ENCODE data around the gene ZCCHC7.

ZCCHC7 gene

GRCh38 chr9:37094751-37095150 lies 25.6 kb upstream of the ZCCHC7 start:
- no peak for TF ChIP-seq CTCF (conservative IDR thresholded peaks at IDR 0.05; ENCODE audit: control insufficient read depth, insufficient read depth, low read depth, low read length)
- no peak overlapping the region for H3K4me3 ChIP-seq (ENCODE audit: control insufficient read depth, low read depth, low read length)
- no peak for DNase-seq (ENCODE audit: low read depth)

DNA sequence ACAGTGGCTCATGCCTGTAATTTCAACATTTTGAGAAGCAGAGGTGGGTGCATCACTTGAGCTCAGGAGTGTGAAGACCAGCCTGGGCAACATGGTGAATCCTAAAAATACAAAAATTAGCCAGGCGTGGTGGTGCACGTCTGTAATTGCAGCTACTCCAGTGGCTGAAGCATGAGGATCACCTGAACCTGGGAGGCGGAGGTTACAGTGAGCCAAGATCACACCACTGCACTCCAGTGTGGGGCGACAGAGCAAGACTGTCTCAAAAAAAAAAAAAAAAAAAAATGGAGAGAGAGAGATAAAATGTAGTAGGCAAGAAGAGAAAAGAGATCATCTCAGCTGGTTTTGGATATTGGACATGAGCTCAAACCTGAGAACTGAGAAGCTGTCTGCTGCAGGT lies 23.7 kb upstream of the ZCCHC7 start:
- DNase-seq (ENCODE audit: low read depth) = no peak
- no peak for TF ChIP-seq CTCF (conservative IDR thresholded peaks at IDR 0.05; ENCODE audit: control insufficient read depth, insufficient read depth, low read depth, low read length)
- no peak overlapping the region for H3K4me3 ChIP-seq (ENCODE audit: control insufficient read depth, low read depth, low read length)

DNA sequence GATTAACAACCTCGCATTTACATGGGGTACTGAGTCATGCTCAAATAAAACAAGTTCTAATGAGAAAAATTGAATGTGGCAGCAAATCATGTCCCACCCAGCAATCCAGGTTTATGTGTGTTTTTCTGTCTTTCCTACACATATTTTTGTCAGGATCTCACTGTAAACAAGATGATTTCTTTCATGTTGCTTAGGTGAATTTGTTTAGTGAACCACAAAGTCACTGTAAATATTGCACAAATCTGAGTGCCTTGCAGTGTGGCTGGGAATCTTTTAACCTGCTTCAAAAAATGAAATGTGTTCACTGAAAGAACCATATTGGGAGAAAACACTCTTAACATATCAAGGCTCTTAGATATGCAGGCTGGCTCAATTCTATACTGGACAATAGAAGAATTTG lies 23.1 kb upstream of the ZCCHC7 start:
- TF ChIP-seq CTCF (conservative IDR thresholded peaks at IDR 0.05; ENCODE audit: control insufficient read depth, insufficient read depth, low read depth, low read length) = no peak
- DNase-seq (ENCODE audit: low read depth) = no peak
- H3K4me3 ChIP-seq (ENCODE audit: control insufficient read depth, low read depth, low read length) = no peak overlapping the region

GRCh38 chr9:37100327-37100726 lies 20.0 kb upstream of the ZCCHC7 start:
- no peak overlapping the region for H3K4me3 ChIP-seq (ENCODE audit: control insufficient read depth, low read depth, low read length)
- no peak for DNase-seq (ENCODE audit: low read depth)
- TF ChIP-seq CTCF (conservative IDR thresholded peaks at IDR 0.05; ENCODE audit: control insufficient read depth, insufficient read depth, low read depth, low read length) = no peak

DNA sequence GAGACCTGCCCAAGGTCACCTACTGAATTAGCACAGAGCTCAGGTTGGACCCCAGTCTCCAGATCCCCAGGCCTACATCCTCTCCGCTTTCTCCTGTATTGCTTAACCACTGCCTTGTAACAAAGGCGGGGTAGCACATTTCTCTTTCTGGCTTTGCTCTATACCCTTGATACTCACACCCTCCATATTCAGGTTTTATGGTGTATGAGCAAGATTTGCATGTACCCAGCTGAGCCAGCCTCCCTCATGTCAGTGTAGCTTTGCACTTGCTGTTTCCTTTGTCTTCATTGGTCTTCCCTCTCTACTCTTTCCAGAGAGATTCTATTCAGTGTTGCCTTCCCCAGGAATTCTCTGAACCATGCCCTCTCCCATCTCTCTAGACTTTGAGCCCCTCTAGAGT lies 19.6 kb upstream of the ZCCHC7 start:
- no peak for DNase-seq (ENCODE audit: low read depth)
- no peak for TF ChIP-seq CTCF (conservative IDR thresholded peaks at IDR 0.05; ENCODE audit: control insufficient read depth, insufficient read depth, low read depth, low read length)
- no peak overlapping the region for H3K4me3 ChIP-seq (ENCODE audit: control insufficient read depth, low read depth, low read length)

GRCh38 chr9:37102486-37102885 lies 17.9 kb upstream of the ZCCHC7 start:
- no peak for DNase-seq (ENCODE audit: low read depth)
- TF ChIP-seq CTCF (conservative IDR thresholded peaks at IDR 0.05; ENCODE audit: control insufficient read depth, insufficient read depth, low read depth, low read length) = no peak
- H3K4me3 ChIP-seq (ENCODE audit: control insufficient read depth, low read depth, low read length) = no peak overlapping the region

DNA sequence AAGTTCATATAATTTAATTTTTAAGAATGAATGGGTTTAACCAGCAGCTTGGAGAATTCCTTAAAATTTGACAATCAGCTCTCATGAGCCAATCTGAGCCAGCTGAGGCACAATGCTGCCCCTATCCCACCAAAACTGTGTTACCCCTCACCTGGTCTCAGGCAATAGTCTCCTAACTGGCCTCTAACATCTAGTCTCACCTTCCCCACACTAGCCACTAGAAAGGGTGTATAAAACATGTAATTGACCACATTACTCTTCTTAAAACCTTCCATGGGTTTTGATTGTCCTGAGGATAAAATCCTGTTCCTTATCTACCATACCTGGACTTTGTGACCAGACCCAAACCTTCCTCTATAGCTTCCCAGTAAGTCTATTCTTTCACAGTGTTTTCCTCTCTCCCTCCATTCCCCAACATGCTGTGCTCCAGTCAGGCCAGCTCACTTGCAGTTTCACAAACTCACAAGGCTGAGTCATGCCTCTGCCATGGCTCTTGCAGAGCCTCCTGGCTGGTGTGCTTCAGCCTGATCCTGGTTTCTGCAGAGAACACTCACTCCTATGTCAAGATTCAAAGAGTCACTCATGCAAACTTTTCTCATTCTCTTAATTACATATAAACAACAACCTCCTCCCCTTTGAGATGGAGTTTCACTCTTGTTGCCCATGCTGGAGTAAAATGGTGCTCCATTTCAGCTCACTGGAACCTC lies 16.0 kb upstream of the ZCCHC7 start:
- H3K4me3 ChIP-seq (ENCODE audit: control insufficient read depth, low read depth, low read length) = no peak overlapping the region
- TF ChIP-seq CTCF (conservative IDR thresholded peaks at IDR 0.05; ENCODE audit: control insufficient read depth, insufficient read depth, low read depth, low read length) = no peak
- DNase-seq (ENCODE audit: low read depth) = peak; percentile 90

All from fibroblast of mammary gland (primary cell).